ENCODE measurements around the gene MVP.

Gene MVP

DNA sequence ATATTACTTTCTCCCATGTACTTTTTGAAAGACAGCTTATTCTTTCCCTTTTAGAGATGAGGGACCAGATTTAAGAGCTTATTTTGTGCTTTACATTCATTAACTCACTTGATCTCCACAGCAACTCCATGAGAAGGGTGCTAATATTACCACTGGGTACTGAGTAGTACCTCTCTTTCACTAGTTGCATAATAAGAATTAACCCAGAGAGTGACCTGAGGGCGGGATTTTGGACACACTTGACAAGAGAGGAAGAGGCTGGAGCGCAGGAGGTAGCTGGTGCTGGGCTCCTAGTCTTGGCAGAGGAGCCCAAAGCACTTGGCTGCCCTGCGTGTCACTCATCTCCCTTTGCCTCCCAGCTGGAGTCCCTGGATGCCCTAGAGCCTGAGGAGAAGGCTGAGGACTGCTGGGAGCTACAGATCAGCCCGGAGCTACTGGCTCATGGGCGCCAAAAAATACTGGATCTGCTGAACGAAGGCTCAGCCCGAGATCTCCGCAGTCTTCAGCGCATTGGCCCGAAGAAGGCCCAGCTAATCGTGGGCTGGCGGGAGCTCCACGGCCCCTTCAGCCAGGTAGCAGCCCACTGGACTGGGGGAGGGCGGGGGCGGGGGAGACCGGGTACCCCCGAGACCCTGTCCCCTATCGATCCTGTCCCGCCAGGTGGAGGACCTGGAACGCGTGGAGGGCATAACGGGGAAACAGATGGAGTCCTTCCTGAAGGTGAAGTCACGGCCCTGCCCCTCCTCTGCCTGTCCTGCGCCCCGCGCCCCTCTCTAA is 15.6 kb upstream of the MVP start:
- DNase-seq = peak; percentile 64

DNA sequence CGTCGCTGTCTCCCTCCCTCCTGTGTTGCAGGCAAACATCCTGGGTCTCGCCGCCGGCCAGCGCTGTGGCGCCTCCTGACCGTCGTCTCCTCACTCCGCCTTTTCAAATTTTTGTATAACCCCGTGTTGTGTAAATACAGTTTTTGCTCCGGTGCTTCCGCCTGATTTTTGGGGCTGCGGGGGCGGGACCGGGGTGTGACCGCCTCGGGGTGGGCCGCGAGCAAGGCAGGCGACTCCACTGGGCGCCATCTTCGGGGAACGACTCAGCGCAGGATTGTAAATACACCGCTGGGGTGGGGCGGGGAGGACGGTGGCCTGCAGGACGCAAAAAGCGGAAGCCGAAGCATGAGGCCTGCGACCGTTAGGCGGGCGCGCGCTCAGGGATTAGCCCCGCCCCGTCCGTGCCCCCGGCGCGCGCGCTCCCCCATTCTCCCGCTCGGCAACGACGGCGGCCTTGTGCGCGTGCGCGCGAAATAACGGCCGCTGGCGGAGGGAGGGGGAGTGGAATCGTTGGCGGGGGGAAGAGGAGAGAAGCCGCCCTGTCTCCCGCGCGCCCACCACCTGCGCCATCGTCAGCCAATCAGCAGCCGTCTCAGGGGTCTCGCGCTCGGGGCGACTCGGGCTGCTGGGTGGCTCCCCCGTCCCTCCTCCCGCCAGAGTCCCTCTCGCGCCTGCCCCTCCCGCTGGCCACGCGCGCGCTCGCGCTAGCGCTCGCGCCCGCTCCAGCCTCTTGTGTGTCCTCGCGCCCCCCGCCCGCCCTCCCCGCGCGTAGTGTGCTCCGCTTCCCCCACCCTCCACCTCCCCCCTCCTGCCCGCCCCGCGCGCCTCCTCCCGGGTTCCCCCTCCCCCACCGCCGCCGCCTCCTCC is 14.8 kb upstream of the MVP start:
- peak; percentile 98 for DNase-seq

DNA sequence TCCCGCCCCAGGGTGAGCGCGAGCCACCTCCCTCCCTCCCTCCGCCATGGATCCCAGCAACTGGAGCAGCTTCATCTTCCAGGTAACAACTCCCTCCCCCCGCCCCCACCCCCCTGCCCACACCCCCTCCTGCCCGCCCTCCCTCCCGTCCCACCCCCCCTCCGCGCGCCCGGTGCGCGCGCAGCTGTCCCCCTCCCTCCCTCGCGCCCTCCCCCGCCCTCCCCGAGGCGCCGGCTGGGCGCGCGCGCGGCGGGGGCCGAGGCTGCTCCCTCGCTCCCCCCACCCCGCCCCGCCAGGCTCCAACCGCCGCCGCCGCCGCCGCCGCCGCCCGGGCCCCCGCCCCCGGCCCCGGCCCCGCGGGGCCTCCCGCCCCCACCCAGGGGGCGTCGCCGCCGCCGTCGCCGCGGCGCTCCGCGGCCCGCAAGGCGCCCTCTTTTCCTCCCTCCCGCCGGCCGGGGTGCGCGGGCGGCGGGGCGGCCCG is 14.1 kb upstream of the MVP start, which contains the start of gene MAZ:
MAZ (plus strand) TSS at position 431 of the 481 bp plus-strand sequence. CDS start 173 bp downstream, outside the sequence.
- no peak for DNase-seq

DNA sequence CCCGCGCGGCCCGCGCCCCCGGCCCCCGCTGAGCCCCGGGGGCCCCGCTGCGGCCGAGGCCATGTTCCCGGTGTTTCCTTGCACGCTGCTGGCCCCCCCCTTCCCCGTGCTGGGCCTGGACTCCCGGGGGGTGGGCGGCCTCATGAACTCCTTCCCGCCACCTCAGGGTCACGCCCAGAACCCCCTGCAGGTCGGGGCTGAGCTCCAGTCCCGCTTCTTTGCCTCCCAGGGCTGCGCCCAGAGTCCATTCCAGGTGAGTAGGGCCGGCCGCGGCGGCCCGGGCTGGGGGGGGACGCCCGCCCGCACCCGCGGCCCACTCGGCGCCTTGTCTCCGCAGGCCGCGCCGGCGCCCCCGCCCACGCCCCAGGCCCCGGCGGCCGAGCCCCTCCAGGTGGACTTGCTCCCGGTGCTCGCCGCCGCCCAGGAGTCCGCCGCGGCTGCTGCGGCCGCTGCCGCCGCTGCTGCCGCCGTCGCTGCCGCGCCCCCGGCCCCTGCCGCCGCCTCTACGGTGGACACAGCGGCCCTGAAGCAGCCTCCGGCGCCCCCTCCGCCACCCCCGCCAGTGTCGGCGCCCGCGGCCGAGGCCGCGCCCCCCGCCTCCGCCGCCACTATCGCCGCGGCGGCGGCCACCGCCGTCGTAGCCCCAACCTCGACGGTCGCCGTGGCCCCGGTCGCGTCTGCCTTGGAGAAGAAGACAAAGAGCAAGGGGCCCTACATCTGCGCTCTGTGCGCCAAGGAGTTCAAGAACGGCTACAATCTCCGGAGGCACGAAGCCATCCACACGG is 13.4 kb upstream of the MVP start:
- DNase-seq = peak; percentile 85

DNA sequence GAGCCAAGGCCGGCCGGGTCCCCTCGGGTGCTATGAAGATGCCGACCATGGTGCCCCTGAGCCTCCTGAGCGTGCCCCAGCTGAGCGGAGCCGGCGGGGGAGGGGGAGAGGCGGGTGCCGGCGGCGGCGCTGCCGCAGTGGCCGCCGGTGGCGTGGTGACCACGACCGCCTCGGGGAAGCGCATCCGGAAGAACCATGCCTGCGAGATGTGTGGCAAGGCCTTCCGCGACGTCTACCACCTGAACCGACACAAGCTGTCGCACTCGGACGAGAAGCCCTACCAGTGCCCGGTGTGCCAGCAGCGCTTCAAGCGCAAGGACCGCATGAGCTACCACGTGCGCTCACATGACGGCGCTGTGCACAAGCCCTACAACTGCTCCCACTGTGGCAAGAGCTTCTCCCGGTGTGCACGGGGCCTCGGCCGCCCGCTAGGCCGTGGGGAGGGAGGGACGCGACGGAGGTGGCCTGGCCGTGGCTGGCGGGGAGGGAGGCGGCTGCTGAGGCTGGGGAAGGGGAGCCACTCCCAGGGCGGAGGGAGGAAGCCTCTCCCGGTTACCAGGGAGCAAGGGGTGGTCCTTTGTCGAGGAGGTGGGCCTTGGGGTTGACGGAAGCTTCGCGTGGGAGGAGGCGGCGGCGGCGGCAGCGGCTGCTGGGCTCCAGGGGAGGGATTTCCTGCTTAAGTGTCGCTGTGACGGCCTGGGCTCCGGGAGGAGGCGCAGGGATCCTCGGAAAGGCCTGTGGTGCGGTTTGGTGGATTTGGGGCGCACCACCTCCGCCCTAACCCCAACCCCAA is 12.6 kb upstream of the MVP start:
- DNase-seq = peak; percentile 92

DNA sequence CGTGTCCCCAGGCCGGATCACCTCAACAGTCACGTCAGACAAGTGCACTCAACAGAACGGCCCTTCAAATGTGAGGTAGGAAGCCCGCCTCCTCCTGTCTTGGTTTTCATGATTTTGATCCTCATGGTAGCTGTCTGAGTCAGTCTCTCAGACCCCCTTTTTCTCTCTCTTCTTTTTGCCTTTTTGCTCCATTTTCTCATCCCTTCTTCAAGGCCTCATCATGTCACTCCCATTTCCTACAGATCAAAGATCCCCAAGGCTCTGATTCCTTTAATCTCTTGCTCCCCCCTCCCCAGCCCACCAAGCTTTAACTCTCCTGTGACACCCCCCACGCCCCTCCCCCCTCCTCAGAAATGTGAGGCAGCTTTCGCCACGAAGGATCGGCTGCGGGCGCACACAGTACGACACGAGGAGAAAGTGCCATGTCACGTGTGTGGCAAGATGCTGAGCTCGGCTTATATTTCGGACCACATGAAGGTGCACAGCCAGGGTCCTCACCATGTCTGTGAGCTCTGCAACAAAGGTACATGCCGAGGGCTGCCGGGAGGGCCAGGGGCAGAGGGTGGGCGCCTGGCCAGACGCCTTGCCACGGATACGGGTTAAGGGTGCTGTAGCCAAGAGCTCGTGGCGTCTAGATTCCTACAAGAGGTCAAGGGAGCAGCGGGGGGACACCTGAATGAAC is 11.9 kb upstream of the MVP start:
- peak; percentile 72 for DNase-seq

DNA sequence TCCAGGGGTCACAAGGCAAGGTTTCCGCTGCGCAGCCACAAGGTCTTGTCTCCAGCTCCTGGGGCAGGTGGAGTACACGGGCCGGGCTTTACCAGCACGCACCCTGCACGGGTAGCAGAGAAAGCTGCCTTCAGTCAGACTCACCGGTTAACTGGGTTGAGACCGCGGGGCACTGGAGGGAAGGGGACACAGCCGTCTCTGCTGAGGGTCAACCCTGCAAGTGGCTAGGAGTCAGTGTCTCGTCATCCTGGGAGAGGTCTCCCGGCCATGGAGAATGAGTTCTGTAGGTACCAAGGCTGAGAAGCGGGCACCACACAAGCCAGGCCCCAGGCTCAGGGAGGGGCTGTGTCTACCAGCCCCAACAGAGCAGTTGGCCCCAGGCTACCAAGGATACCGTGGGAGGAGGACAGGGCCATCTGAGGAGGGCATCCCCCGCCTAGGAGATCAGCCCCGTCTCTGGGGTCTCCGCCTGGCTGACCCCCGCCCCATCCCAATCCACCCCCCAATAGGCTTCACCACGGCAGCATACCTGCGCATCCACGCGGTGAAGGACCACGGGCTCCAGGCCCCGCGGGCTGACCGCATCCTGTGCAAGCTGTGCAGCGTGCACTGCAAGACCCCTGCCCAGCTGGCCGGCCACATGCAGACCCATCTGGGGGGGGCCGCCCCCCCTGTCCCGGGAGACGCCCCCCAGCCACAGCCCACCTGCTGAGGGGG is 11.1 kb upstream of the MVP start:
- peak; percentile 65 for DNase-seq

DNA sequence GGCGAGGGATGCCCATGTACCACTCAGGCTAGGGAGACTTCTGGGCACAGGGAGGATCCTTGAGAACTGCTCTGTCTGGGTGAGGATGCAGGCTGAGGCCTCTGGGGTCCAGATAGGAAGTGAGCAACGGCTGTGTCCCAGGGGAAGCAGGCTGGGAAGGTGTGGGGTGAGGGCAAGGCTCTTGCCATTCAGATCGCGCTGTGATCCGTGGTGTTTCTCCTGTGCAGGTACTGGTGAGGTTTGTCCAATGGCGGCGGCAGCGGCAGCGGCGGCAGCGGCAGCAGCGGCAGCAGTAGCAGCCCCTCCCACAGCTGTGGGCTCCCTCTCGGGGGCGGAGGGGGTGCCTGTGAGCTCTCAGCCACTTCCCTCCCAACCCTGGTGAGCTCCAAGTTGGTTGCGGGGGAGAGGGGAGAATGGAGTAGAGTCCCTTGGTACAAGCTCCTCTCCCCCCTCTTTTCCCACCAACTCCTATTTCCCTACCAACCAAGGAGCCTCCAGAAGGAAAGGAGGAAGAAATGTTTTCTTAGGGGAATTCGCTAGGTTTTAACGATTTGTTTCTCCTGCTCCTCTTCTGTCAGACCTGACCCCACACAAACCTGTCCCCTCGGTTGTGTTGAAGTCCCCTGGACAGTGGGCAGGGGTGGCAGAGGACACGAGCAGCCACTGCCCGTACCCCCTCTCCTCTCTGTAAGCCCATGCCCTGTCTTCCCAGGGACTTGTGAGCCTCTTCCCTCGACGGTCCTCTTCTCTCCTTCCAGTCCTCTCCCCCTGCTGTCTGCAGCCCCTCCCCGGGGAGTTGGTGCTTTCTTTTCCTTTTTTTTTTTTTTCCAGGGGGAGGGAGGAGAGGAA is 10.2 kb upstream of the MVP start:
- DNase-seq = peak; percentile 80

DNA sequence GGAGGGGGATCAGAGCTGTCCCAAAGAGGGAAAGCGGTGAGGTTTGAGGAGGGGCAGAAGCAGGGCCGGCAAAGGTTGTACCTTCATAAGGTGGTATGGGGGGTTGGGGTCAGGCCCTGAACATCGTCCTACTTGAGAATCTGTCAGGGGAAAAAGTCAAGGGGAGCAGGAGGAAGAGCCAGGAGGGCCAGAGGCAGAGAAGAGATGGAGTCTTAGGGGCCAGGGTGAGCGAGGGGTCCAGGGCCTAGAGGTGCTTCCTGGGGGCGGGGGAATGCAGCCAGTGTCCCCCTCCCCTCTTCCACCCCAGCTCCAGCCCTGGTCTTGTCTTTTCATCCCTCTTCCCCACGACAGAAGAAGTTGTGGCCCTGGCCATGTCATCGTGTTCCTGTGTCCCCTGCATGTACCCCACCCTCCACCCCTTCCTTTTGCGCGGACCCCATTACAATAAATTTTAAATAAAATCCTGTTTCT is 9.5 kb upstream of the MVP start:
- DNase-seq = no peak

DNA sequence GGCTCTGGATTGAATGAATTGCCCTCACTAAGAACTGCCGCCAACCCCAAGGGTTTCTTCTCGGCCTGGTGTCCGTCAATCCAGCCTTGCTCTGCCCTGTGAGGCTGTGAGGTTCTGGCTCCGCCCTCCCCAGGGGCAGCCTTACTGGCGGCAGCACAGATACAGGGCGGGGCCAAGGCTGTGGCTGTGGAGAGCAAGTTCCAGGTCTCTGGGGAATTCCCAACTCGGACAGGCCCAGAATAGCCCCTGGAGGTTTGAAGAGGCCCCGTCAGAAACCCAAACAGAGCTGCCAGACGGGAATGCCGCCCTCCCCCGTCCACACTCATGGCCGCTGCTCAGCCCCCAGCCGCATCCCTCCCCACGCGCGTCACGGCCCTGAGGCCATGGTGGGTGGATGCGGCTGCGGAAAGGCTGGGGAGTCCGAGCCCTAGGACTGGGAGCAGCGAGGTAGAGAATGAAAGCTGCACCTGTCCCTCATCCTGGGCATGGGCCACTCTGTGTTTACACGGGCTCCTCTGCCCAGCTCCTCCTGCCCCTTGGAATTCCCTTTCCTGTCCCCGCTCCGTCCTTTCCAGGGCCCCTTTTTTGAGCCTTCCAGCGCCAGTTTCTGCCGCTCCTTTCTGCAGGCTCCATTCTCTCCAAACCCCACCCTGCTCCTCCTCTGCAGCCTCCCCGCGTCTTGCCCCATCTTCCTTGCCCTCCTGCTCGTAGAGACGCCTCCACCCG is 8.9 kb upstream of the MVP start:
- DNase-seq = peak; percentile 87

DNA sequence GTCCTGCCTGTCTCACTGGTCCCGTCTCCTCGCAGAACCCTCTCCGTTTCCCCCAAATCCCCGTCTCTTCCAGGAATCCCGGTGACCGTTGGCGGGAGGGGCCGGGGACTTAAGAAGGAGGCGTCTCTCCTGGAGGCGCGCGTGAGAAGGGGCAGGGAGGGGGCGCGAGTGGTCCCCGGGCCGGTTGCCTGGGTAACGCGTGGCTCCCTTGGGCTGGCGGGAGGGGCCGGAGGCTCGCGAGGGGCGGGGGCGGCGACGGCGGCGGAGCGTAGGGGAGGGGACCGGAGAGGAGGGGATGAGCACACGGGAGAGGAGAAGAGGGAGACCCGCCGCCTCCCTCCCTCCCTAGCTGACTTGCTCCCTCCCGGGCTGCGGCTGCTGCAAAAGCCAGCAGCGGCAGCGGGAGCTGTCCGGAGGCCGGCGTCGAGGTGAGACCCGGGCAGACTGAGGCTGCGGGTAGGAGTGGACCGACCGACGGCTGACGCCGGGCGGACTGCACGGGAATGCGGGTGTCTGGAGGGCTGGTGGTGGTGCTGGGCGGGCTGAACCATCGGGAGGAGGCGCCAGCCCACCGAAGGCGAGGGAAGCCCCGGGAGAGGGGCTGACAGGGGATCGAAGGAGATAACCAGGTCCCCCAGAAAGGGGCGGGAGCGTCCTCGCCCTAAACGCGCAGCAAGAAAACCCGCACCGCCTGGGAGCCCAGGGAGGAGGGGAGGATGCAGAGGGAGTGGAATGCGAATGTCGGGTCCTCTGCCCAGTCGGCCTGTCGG is 8.2 kb upstream of the MVP start, which contains the start of gene PRRT2:
PRRT2 (plus strand) TSS at position 298 of the 770 bp plus-strand sequence. CDS start 862 bp downstream, outside the sequence.
- peak; percentile 79 for DNase-seq

DNA sequence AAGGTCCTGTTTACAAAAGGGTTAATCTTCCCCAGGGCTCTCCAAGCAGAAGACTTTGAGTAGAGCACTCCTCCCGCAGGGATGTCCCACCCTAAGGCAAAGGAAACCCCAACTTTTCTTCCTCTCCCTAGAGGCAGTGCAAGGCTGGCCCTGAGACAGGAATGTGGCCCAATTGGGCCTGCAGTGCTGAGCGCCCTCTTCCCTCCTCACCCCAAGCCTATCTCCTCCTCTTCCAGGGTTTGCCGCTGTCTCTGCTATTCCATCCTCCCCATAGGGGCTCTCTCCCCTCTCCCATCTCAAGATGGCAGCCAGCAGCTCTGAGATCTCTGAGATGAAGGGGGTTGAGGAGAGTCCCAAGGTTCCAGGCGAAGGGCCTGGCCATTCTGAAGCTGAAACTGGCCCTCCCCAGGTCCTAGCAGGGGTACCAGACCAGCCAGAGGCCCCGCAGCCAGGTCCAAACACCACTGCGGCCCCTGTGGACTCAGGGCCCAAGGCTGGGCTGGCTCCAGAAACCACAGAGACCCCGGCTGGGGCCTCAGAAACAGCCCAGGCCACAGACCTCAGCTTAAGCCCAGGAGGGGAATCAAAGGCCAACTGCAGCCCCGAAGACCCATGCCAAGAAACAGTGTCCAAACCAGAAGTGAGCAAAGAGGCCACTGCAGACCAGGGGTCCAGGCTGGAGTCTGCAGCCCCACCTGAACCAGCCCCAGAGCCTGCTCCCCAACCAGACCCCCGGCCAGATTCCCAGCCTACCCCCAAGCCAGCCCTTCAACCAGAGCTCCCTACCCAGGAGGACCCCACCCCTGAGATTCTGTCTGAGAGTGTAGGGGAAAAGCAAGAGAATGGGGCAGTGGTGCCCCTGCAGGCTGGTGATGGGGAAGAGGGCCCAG is 7.3 kb upstream of the MVP start:
- DNase-seq = no peak

DNA sequence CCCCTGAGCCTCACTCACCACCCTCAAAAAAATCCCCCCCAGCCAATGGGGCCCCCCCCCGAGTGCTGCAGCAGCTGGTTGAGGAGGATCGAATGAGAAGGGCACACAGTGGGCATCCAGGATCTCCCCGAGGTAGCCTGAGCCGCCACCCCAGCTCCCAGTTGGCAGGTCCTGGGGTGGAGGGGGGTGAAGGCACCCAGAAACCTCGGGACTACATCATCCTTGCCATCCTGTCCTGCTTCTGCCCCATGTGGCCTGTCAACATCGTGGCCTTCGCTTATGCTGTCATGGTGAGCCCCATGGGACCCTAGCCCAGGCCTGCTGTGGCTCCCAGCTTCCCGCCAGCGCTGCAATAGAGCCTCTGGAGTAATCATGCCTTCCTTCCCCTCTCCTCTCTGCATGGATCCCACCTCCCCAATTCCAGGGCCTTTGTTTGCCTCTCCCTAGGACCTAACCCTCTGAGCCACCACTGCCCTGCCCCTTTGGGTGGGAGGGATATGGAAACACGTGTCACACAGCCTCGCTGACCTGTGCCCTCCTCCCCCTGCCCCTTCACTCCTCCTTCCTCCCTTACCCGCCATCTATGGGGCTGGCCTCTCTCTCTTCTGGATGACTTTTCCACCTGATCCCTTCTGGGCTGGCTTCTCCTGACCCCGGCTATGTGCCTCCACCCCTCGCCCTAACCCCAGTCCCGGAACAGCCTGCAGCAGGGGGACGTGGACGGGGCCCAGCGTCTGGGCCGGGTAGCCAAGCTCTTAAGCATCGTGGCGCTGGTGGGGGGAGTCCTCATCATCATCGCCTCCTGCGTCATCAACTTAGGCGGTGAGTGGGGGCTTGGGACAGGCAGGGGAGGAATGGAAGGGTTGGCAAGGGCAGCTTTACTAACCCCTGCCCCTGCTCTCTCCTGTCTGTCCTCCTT is 6.4 kb upstream of the MVP start:
- no peak for DNase-seq

DNA sequence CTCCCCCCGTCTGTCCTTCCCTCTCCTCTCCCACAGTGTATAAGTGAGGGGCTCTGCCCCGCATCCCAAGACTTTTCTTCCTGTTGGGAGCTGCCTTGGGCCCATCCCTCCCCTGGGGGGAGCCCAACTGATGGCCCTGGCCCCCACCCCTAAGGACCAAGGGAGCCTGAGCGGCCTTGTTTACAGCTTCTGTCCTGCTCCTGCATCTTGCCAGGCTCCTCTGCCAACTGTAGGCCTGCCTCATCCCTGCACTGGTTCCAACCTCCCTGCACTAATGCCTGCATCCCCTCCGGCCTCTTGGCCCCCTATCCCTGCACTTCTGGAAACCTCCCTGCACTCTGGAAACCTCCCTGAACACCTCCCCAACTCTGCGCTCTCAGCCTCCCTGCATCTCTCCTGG is 5.7 kb upstream of the MVP start:
- DNase-seq = no peak

DNA sequence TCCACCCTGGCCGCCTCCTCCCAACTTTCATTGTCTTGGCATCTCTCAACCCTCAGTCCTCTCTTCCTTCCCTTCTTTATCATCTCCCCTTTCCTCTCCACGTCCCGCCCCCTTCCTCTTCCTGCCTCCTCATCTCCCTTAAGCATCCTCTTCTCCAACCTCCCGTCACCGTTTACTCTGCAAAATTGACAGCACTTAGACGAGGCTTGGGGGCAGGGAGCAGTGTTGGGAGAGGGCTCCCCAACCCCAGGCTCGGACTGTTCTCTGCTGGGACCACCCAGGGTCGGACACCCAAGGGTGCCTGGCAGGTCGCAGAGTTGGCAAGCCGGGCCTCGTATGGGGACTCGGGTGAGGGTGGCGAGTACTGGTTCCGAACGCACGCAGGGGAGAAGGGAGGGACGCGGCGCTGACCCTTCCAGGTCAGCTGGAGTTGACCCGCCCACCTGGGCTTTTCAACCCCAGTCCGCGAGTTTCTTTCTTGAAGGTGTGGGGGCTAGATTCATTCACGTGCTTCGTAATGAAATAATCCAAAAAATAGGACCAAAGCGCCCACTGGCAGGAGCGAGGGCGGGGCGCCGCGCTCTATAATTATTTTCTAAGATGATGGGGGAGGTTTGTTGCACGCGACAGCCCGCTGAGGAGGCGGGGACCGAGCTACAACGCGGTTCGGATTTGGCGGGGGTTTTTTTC is 5.1 kb upstream of the MVP start:
- peak; percentile 76 for DNase-seq
